GM21825 (cell line): ENCODE measurements around the gene CRHR1.

Experiments
- ATAC-seq: cut with Tn5 transposase; IDR thresholded peaks from one replicate; pipeline ENCODE4 v1.9.1; 2021; ENCODE audit warnings: mild to moderate bottlenecking, moderate library complexity; ENCODE audit not compliant: unreplicated experiment

Gene CRHR1

GRCh38 chr17:45820052-45820780 lies 36.1 kb downstream of the CRHR1 start:
- no peak for ATAC-seq

DNA sequence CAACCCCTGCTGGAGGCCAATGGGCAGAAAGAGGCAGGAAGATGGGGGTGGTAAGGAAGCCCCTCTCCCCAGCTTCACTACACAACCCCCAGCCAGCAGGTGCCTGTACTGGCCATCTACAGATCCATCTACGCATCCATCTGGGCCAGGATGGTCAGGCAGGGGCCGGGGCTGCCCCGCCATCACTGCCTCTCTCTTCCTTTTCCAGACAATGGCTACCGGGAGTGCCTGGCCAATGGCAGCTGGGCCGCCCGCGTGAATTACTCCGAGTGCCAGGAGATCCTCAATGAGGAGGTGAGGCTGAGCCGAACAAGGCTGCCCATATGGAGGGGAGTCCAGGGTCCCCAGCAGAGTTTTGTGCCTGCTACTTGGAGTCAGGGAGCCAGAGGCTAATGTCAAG lies 37.0 kb downstream of the CRHR1 start:
- ATAC-seq: no peak

- ATAC-seq: no peak
These were observed 39.5 kb downstream of the CRHR1 start for GRCh38 chr17:45823598-45823997.

DNA sequence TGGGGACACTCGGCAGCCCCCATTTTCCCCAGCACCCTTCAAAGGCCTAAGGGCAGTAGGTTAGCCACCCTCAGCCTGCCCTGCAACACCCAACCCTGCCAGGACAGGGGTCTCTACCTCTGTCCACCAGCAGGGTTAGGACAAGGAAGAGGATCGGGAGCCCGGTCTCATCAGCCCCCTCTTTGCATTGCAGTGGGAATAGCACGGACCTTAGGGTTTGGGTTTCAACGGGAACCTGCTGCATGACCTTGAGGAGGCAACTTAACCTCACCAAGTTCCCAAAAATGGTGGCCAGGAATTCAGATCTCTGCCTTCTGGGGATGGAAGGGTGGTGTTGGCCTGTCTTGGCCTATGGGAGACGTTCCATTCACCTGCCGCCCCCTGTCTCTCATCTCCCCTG lies 40.4 kb downstream of the CRHR1 start:
- ATAC-seq: no peak

- no peak for ATAC-seq
These were observed 40.9 kb downstream of the CRHR1 start for GRCh38 chr17:45824901-45825492.

- ATAC-seq: no peak
These were observed 41.7 kb downstream of the CRHR1 start for GRCh38 chr17:45825792-45826191.

- ATAC-seq: no peak
These were observed 42.9 kb downstream of the CRHR1 start for GRCh38 chr17:45826919-45827588.

- ATAC-seq: no peak
These were observed 44.1 kb downstream of the CRHR1 start for GRCh38 chr17:45828171-45828570.

DNA sequence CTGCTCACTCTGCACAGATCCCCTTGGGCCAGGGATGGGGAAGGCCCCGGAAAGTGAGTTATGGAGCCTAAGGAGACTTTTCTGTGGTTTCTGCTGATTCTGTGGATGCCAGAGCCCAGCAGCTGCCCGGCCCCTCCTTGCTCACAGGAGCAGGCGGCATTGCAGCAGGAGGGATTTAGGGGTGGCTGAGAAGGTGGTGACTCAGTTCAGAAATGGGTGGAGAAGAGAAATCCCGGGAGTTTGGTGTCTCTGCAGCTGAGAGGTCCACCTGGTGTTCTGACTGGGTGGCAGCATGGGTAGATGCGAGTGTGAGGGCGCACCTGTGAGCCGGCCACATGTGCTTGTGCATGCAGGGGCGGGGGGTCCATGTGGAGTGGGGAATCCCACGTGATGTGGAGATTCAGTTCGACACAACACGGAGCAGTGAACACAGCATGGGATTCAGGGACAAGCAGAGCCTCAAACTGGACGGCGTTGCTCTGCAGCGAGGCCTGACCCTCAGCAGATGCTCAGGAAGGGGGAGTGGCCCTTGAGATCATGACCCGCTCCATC lies 44.5 kb downstream of the CRHR1 start:
- ATAC-seq: no peak

- ATAC-seq: no peak
These were observed 49.8 kb downstream of the CRHR1 start for GRCh38 chr17:45833920-45834319.

- ATAC-seq: no peak
These were observed 50.6 kb downstream of the CRHR1 start for GRCh38 chr17:45834471-45835396.

- ATAC-seq: no peak
These were observed 51.4 kb downstream of the CRHR1 start for GRCh38 chr17:45835481-45835880.

DNA sequence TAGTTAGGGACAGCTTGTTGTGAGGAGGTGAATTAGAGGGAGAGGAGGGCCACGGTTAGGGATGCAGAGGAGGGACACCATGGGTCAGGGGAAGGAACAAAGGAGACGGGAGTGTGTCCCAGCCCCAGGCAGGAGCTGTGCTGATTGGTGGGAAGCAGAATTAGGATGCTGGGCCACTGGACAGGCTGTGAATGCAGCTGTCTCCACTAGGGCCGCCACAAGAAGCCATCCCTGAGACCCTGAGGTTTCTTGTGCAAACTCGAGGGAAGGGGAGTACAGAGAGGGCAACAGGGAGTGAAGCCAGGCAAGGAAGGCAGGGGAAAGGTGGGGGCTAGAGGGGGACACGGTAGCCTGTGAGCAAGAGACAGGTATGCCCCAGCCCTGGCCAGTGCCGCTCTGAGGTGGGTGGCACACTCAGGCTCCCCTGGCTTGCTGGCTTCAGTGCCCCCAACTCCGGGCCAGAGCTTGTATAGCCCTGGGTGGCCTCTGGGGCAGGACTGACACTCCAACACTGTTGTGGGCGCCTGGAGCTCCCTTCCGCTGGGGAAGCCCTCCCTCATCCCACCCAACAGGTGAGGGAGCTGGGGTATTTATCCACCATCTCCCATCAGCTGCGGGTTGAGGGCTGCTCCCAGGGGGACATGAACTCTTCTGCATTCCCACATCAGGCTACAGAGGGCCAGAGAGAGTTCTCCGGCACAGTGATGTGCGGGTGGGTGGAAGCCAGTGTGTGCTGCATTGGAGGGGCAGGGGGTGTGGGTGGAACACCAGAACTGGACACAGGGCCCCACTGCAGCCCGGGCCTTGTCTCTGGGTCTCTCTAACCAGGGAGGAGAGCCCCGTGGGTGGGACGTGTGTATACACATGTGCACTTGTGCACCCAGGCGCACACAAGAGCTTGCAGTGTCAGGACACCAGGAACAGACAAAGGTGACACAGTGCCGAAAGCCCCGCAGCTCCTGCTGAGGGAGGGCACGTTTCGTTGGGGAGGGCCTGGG lies 52.2 kb downstream of the CRHR1 start:
- ATAC-seq: no peak

DNA sequence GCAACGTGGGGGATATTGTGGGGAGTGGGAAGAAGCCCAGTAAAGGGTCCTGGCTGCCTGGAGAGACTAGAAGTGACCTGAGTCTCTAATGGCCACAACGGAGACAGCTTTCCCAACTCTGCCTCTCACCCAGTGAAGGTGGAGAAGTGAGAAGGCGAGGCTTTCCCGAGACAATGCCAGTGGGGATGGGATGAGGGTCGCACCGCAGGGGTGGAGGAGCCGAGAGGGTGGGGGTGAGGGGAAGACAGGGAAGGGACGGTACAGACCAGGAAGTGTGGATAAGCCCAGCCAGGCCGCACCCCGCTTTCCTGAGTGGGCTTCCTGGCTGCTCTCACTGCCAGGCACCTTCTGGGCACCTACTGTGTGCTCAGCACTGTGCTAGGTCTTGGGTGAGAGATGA lies 53.1 kb downstream of the CRHR1 start:
- ATAC-seq: no peak

DNA sequence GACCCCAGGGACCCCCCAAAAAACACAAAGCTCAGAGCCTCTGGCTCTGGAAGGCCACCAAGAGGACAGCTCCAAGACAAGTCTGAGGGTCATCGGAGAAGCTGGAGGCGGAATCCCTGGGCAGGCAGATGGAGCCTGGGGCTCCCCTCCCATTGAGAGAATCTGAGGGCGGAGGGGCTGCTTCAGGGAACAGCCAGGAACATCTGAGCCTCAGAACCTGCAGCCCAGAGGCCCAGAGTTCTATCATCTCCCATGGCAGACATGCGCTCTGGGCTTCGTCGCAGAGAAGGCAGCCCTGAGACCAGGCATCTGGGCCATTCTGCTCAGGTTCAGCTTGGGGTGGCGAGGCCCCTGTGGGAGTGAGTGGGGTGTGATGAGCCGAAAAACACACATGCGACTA lies 53.5 kb downstream of the CRHR1 start:
- no peak for ATAC-seq

GRCh38 chr17:45838751-45839295 lies 54.7 kb downstream of the CRHR1 start:
- no peak for ATAC-seq

DNA sequence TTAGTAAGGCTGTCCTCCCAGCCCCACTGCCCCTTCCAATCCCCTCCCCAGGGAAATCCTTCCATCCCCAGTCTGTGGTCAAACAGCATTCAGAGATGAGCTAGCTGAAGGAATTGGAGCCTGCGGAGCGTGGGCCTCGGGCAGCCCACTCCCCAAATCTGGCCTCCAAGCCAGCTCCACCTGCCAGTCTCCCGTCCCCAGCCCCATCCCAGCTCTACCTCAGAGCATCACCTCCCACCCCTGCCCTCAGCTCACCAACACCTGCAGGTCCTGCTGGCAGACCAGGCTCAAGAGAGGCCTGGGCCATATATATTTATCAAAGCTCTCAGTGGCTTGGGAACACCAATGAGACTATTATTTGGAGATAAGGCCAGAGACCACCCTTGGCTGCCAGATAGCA lies 55.3 kb downstream of the CRHR1 start:
- no peak for ATAC-seq

DNA sequence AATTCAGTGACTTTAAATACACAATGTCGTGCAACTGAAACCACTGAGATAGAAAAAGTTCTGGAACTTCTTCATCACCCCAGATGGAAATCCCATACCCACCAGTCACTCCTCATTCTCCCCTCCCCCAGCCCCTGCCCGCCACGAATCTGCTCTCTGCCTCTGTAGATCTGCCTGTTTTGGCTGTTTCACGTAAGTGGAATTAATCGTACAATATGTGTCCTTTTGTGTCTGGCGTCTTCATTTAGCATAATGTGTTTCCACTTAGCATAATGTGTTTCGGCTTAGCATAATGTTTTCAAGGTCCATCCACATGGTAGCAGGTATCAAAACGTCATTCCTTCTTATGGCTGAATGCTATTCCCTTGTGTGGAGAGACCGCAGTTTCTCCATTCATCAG lies 57.1 kb downstream of the CRHR1 start:
- ATAC-seq: no peak

DNA sequence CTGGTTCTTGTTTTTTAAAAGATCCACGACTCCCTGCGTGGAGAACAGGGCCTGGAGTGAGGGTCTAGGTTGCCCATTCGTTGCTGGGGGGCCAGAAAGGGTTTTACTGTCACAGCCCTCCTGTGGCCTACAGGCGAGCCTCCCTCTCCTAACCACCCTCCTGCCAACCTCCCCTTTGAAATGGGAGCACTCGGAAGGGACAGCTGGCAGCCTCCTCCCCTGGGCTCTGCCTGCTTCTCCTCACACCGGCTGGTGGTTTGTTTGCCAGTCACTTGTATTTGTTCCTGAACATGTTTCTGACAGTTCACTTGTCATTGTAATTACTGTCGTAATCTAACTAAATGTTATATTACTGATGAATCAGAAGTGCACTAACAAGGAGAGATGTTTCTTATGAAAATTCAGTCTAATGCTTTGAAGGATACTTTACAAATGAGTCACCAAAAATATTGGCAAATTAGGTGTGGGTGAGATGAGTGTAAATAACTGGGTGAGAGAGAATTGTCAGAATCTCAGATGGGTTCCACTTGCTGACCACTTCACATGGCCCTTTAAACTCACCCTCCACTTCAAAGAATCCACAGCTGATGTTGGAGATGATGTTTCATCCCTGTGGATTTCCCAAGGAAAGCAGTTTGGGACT lies 57.9 kb downstream of the CRHR1 start:
- ATAC-seq: no peak
